ENCODE measurements around the gene BABAM2. TPM values are rescaled to one million over a fixed set of nuclear protein-coding genes. Genes with fewer than 3 reads are reported as not detected.
"Not testable (repeated sequence)": the region's sequence is repeated elsewhere in the genome, so short reads cannot be mapped to it uniquely, and the experiment has no call there.

The BABAM2 gene
- total and polyA plus RNA-seq, 8 donors: 27.1 to 49.2 (median 28.4) TPM

DNA sequence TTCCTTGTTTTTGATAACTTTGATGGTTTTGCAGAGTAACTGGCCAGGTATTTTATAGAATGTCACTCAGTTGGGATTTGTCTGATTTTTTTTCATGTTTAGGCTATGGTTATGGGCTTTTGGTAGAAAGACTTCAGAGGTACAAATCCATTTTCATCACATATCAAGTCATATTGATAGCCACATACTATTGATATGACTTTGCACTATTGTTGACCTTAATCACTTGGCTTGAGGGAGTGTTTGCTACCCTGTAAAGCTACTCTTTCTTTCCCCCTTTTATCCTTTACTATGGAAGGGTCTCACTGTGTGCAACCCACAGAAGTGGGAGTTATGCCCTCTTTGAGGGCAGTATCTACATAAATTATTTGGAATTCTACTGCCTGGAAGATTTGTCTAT, 109.8 kb downstream of the BABAM2 start:
- DNase-seq: no peak
- Histone ChIP-seq H3K4me1 (no peaks in the 10 kb centered on the region), H3K36me3 (peaks cover 0 to 4% of the 10 kb centered on the region in 2 donors), H3K4me3 (no peak overlapping the region), H3K27ac (no peak overlapping the region), H3K27me3 (no peaks in the 10 kb centered on the region), H3K9me3 (no peaks in the 10 kb centered on the region)
- intact Hi-C loops (cut with DNase I): no loop called here
- TF ChIP-seq CTCF (IDR thresholded peaks at IDR 0.05): no peak
- no peak for ATAC-seq

DNA sequence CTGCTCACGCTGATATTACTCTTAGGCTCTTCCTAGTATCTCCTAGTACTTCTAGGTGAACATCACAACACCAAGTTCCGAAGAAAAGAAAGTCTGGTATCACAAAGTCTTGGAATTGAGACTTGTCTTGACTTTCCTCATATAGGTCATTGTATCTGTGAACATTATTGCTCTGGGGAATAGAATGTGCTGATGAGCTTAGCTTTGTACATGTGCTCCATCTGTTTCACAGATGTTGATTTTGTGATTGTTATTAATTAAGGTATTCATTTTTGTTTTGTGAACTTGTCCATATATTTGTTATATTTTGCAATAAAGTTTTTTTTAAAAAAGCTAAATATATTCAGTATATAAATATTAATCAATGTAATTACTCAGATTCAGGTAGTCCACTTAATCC, 111.7 kb downstream of the BABAM2 start:
- H3K27ac ChIP-seq: no peak overlapping the region

GRCh38 chr2:28004086-28004485, 113.6 kb downstream of the BABAM2 start:
- DNase-seq (no peak), ATAC-seq (peak; percentile 24)
- TF ChIP-seq CTCF (IDR thresholded peaks at IDR 0.05): no peak
- no peaks in the 10 kb centered on the region for H3K4me1 ChIP-seq
- no peaks in the 10 kb centered on the region for H3K36me3 ChIP-seq
- H3K9me3 ChIP-seq: no peaks in the 10 kb centered on the region
- H3K27me3 ChIP-seq: no peaks in the 10 kb centered on the region
- H3K27ac ChIP-seq: no peak overlapping the region
- H3K4me3 ChIP-seq: no peak overlapping the region
- intact Hi-C loops (cut with DNase I): no loop called here

More for the DNA sequence above, 111.7 kb downstream of the BABAM2 start:
- intact Hi-C loops (cut with DNase I): no loop called here
- H3K4me3 ChIP-seq: no peak overlapping the region
- no peaks in the 10 kb centered on the region for H3K36me3 ChIP-seq
- ATAC-seq (no peak), DNase-seq (no peak)
- H3K27me3 ChIP-seq: no peaks in the 10 kb centered on the region
- no peak for TF ChIP-seq CTCF (IDR thresholded peaks at IDR 0.05)
- no peaks in the 10 kb centered on the region for H3K9me3 ChIP-seq
- H3K4me1 ChIP-seq: no peaks in the 10 kb centered on the region

- no peak for DNase-seq
- intact Hi-C loops (cut with DNase I): no loop called here
- Histone ChIP-seq H3K4me3 (no peak overlapping the region), H3K9me3 (no peaks in the 10 kb centered on the region), H3K27ac (no peak overlapping the region), H3K27me3 (no peaks in the 10 kb centered on the region), H3K36me3 (no peaks in the 10 kb centered on the region), H3K4me1 (no peaks in the 10 kb centered on the region)
- no peak for TF ChIP-seq CTCF (IDR thresholded peaks at IDR 0.05)
- ATAC-seq: no peak
Measured at GRCh38 chr2:28009732-28010131, 119.2 kb downstream of the BABAM2 start.

GRCh38 chr2:28011322-28011737, 120.8 kb downstream of the BABAM2 start:
- Histone ChIP-seq H3K9me3 (no peaks in the 10 kb centered on the region), H3K27ac (no peak overlapping the region), H3K36me3 (no peaks in the 10 kb centered on the region), H3K27me3 (no peaks in the 10 kb centered on the region), H3K4me1 (no peaks in the 10 kb centered on the region), H3K4me3 (no peak overlapping the region)
- ATAC-seq: no peak
- intact Hi-C loops (cut with DNase I): no loop called here
- TF ChIP-seq CTCF (IDR thresholded peaks at IDR 0.05): no peak
- DNase-seq: no peak

DNA sequence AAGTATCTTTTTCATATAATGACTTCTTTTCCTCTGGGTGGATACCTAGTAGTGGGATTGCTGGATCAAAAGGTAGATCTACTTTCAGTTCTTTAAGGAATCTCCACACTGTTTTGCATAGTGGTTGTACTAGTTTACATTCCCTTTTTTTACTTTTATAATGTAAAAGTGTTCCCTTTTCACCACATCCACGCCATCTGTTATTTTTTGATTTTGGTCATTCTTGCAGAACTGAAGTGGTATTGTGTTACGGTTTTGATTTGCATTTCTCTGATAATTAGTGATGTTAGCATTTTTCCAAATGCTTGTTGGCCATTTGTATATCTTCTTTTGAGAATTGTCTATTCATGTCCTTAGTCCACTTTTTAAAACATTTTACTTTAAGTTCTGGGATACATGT, 127.9 kb downstream of the BABAM2 start:
- DNase-seq; H3K27ac ChIP-seq; H3K4me1 ChIP-seq; H3K27me3 ChIP-seq; intact Hi-C loops (cut with DNase I); H3K36me3 ChIP-seq; H3K4me3 ChIP-seq; ATAC-seq; H3K9me3 ChIP-seq: not testable (repeated sequence)

- intact Hi-C loops (cut with DNase I); H3K27me3 ChIP-seq; H3K36me3 ChIP-seq; H3K4me3 ChIP-seq; H3K9me3 ChIP-seq; DNase-seq; H3K4me1 ChIP-seq; ATAC-seq; H3K27ac ChIP-seq: not testable (repeated sequence)
Measured at GRCh38 chr2:28019521-28019920, 129.0 kb downstream of the BABAM2 start.

Measured in left lung (tissue), 10 donors.